ENCODE results near the gene PLXNB3.

The PLXNB3 gene

DNA sequence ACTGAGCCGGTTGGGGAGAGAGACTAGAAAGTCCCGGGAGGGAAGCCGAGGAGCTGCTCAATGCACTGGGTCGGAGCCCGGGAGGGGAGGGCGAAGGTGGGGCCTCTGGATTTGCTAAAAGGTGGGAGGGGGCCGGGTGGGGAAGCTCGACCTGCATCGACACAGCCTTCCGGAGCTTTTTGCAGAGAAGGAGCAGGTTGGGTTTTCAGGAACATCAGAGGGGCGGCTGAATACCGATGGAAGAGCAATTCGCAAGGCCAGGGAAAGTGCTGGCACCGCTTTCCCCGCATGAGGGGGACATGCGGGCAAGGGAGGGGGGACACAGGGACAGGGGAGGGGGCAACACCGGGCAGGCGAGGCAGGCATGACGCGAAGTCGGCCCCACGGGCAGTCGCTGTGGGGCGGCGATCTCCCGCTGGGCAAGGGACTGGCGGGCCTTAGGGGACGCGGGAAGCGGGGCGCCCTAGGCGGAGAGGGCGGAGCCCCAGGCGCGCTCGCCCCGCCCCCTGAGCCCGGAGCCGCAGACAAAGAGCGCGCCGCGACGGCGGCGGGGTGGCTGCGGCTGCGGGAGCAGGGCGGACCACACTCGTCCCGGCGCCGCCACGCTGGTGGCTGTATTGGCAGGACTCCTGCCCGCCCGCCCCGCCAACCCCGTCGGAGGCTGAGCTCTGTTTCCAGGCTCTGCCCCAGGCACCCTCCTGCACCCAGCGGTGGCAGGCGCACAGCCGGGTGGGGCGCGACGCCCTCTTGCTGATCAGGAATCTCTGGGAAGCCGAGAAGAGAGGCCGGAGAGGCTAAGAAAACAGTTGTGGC is 54.7 kb downstream of the PLXNB3 start:
- peak in 1 of 2 experiments; percentile 72 for DNase-seq

DNA sequence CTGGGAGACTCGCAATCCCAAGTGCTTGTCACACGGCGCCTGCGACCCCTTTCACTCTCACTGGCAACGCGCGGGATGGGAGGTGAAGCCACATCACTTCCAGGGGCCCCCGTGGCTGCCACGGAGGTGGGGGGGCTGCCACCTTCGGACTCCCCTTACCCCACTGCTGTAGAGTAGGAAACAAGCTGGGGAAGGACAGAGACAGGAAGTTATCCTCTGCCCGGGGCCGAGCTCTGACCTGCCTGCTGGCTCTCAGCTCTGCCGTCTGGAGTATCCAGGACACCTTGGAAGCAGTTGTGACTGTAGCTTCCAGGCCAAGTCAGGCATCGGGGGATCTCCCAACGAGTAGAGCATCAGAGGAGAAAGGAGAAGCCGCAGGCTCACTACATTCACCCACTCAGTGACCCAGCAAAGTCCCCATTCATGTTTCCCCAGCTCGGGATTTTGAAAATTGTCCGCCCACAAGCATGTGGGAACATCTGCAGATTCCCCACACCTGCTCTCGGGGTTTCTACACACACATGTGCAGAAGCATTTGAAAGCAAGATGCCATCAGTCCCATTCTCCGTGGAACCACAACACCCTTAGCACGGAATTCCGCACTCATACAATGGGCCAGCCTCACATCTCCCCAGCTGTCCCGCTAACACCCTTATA is 55.5 kb downstream of the PLXNB3 start:
- no peak for DNase-seq

DNA sequence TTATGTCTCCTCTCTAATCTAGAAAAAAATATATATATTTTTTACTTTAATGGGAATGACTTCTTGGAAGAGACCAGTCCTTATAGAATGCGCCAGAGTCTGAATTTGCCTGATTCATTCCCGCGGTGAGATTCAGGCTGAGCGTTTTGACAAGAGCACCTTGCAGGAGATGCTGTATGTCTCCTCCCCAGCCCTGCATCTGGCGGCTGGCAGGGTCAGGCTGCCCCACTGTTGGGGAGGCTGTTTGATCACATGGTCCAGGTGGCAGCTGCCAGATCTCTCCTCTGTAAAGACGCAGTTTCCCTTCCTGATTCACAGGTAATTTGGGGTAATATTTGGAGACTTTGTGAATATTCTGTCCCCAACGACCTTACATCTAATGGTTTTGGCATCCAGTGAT is 56.6 kb downstream of the PLXNB3 start:
- peak in 1 of 2 experiments; percentile 41 for DNase-seq

DNA sequence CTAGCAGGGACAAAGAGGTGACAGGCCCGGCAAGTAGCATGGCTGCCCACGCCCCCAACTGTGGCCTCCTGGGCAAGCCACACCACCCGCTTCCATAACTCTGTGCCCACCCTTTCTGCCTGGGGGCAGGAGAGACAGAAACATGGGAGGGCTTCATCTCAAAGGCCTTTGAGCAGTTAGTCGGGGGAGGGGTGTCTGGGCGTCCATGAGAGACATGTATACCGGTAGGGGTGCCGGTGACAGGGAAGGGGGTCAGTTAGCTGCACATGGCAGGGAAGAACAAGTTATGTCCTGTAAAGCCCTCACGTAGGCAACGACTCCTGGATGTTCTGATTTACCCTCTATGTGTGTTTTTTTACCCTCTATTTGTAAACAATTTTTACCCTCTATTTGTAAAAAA is 57.0 kb downstream of the PLXNB3 start:
- DNase-seq: no peak

DNA sequence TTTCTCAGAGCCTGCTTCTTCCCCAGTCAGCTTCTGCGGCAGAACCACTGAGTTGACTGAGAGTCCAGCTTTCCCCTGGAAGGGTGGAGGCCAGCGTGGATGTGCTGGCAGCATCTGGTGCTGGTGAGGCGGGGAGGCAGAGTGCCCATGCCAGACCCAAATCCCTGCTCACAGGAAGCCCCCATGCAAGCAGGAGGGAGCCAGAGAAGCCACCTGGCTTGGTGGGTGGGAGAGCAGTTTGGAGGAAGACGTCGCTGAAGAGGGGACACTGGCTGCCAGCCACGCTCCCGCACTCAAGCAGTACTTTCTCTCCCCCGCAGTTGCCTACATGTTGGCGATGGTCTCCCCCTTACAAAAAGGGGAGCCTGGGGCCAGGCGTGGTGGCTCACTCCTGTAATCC is 60.3 kb downstream of the PLXNB3 start:
- no peak for DNase-seq

DNA sequence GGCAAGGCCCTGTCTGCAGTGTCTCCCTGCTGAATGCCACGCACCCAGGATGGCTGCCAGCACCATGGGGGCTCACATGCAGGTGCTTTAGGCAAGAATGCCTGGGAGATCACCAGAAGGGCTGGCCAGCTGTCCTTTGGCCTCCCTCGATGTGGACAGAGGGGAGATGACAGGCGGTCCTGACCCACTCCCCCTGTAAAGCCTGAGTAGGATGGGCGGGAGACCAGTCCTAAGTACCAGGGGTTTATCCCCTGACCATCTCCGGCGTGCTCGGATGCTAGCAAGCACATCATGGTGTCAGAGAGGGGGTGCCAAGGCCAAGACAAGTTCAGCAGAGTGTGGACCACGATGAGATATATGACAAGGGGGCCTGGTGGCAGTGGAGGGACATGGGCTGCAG is 61.0 kb downstream of the PLXNB3 start:
- no peak for DNase-seq
